HepG2 (cell line): ENCODE results near the gene CTXN1. TPM values are rescaled to one million over a fixed set of nuclear protein-coding genes. Genes with fewer than 3 reads are reported as not detected.

ENCODE experiments used
- ATAC-seq: fragments of 200-7000 bp; cut with Tn5 transposase; 3 replicates; pipeline ENCODE4 v1.9.1; 2020; ENCODE audit warnings: mild to moderate bottlenecking, moderate library complexity
- BruUV-seq: library from RNA; stranded (reverse); fragments of 400-500 nt; replicated peaks from 2 replicates; lab custom pipeline; 2021; lab: Mats Ljungman, UMichigan
- CTCF ChIA-PET: fragments of 300-600 bp; formaldehyde crosslinking; extraction: SDS; loops from one replicate; lab custom pipeline; 2021; ENCODE audit warnings: low total read pairs, inconsistent platforms, low intra/inter-chr PET ratio; lab: Yijun Ruan, JAX
- POLR2A ChIA-PET: fragments of 350-600 bp; sonication (Branson Sonifier 250); formaldehyde crosslinking; loops from one replicate; lab custom pipeline; 2020; ENCODE audit warnings: antibody characterized with exemption, inconsistent platforms; lab: Yijun Ruan, JAX
- DNase-seq: peaks from one replicate; pipeline ENCODE4 v3.0.0-alpha.2; 2015; ENCODE audit warnings: low spot score
- FAIRE-seq: peaks from 3 replicates; lab custom pipeline; 2011; peaks lifted over from hg19 to GRCh38; lab: Jason Lieb, UNC
- H2AFZ ChIP-seq: one replicate; pipeline ENCODE4 v1.6.1; 2011; ENCODE audit warnings: low read length, inconsistent platforms
- H3K27ac ChIP-seq: fragments of 300-600 bp; 3 replicates; pipeline ENCODE4 v1.8.0; 2011; ENCODE audit warnings: mixed run types, mild to moderate bottlenecking, mixed read lengths, low read length, inconsistent platforms; ENCODE audit not compliant: insufficient read depth; ENCODE audit errors: extremely low read length
- H3K27me3 ChIP-seq, 2 experiments: fragments of 200-600 bp in 1 of 2; 2 replicates in 1 of 2; 3 replicates in 1 of 2; pipeline versions ENCODE4 v1.6.0 to v1.8.0; 2011; ENCODE audit warnings: low read length in 2 of 2, mild to moderate bottlenecking in 2 of 2, moderate library complexity in 2 of 2, inconsistent platforms in 1 of 2; ENCODE audit not compliant: insufficient read depth in 2 of 2, control insufficient read depth in 1 of 2
- H3K36me3 ChIP-seq, 2 experiments: fragments of 200-600 bp in 1 of 2; replicated peaks in 1 of 2; 2 replicates in 1 of 2; 3 replicates in 1 of 2; pipeline versions ENCODE4 v1.5.1 to v1.8.0; 2011; ENCODE audit warnings: low read length in 2 of 2, inconsistent platforms in 1 of 2; ENCODE audit not compliant: insufficient read depth in 2 of 2, control insufficient read depth in 1 of 2
- H3K4me1 ChIP-seq: 2 replicates; pipeline ENCODE4 v1.5.1; 2012; ENCODE audit warnings: low read length, inconsistent platforms; ENCODE audit not compliant: insufficient read depth
- H3K4me2 ChIP-seq: 2 replicates; pipeline ENCODE4 v1.6.0; 2011; ENCODE audit warnings: low read depth, low read length, inconsistent platforms
- H3K4me3 ChIP-seq, 3 experiments: fragments of 200-600 bp in 1 of 3; sonication (generic), shearing (Covaris generic) in 1 of 3; replicated peaks in 1 of 3; 2 replicates each; pipeline ENCODE4 v1.5.1; 2011 to 2016; ENCODE audit warnings: low read length in 3 of 3, inconsistent platforms in 2 of 3, low read depth in 2 of 3, mild to moderate bottlenecking in 2 of 3, control low read depth in 1 of 3, mixed read lengths in 1 of 3; ENCODE audit not compliant: insufficient read depth in 1 of 3
- H3K79me2 ChIP-seq: one replicate; pipeline ENCODE4 v1.6.1; 2011; ENCODE audit warnings: low read length, inconsistent platforms; ENCODE audit not compliant: insufficient read depth
- H3K9ac ChIP-seq: 2 replicates; pipeline ENCODE4 v1.6.0; 2011; ENCODE audit warnings: mild to moderate bottlenecking, low read depth, low read length, inconsistent platforms; ENCODE audit not compliant: insufficient read depth
- H3K9me3 ChIP-seq: 2 replicates; pipeline ENCODE4 v1.5.1; 2012; ENCODE audit warnings: mild to moderate bottlenecking, low read length
- H4K20me1 ChIP-seq: 2 replicates; pipeline ENCODE4 v1.6.0; 2011; ENCODE audit warnings: inconsistent platforms, mild to moderate bottlenecking, low read length, moderate library complexity; ENCODE audit not compliant: insufficient read depth
- AGO2 ChIP-seq: fragments of 200-400 bp; formaldehyde crosslinking; optimal IDR thresholded peaks from 2 replicates; pipeline ENCODE3; 2017; ENCODE audit warnings: mild to moderate bottlenecking, low read depth, low read length, moderate library complexity
- CTCF ChIP-seq: sonication (generic); formaldehyde crosslinking; IDR thresholded peaks from 2 replicates; pipeline ENCODE4 v1.5.0; 2020; ENCODE audit warnings: mild to moderate bottlenecking, missing genetic modification reagents, moderate library complexity
- MAFF ChIP-seq: IDR thresholded peaks from 2 replicates; pipeline ENCODE4 v1.6.1; 2011; ENCODE audit warnings: low read depth, low read length, improper control_type of control experiment
- MAFG ChIP-seq: sonication (generic); formaldehyde crosslinking; IDR thresholded peaks from 2 replicates; pipeline ENCODE4 v1.5.1; 2020; ENCODE audit warnings: mild to moderate bottlenecking, missing genetic modification reagents
- MAFK ChIP-seq, 2 experiments: IDR thresholded peaks in 1 of 2; conservative IDR thresholded peaks in 1 of 2; 2 replicates each; pipeline ENCODE4 v1.6.1; 2011; ENCODE audit warnings: improper control_type of control experiment in 2 of 2, low read length in 2 of 2
- MXD1 ChIP-seq: sonication (generic); formaldehyde crosslinking; IDR thresholded peaks from 2 replicates; pipeline ENCODE4 v1.4.0; 2020; ENCODE audit warnings: mild to moderate bottlenecking, missing genetic modification reagents
- RARA ChIP-seq: IDR thresholded peaks from 2 replicates; pipeline ENCODE4 v1.6.1; 2016; ENCODE audit warnings: missing genetic modification reagents, missing compliant biosample characterization
- RBM22 ChIP-seq: fragments of 200-400 bp; formaldehyde crosslinking; optimal IDR thresholded peaks from 2 replicates; pipeline ENCODE3; 2017; ENCODE audit warnings: mild to moderate bottlenecking, low read length, moderate library complexity
- ZBTB38 ChIP-seq: sonication (generic); formaldehyde crosslinking; IDR thresholded peaks from 2 replicates; pipeline ENCODE4 v1.5.1; 2020; ENCODE audit warnings: mild to moderate bottlenecking, missing genetic modification reagents
- ZC3H13 ChIP-seq: sonication (generic); formaldehyde crosslinking; IDR thresholded peaks from 2 replicates; pipeline ENCODE4 v1.8.1; 2023; ENCODE audit warnings: mild to moderate bottlenecking, missing genetic modification reagents, moderate library complexity
- ZNF282 ChIP-seq: fragments of 450-650 bp; IDR thresholded peaks from 2 replicates; pipeline ENCODE4 v1.6.1; 2018; ENCODE audit not compliant: partially characterized antibody
- ZNF572 ChIP-seq: sonication (generic); formaldehyde crosslinking; IDR thresholded peaks from 2 replicates; pipeline ENCODE4 v1.5.1; 2020; ENCODE audit warnings: mild to moderate bottlenecking, missing genetic modification reagents
- ZNF687 ChIP-seq: sonication (generic); formaldehyde crosslinking; IDR thresholded peaks from 2 replicates; pipeline ENCODE4 v1.5.1; 2020; ENCODE audit warnings: mild to moderate bottlenecking, missing genetic modification reagents, moderate library complexity
- ZNF7 ChIP-seq: IDR thresholded peaks from 2 replicates; pipeline ENCODE4 v1.6.1; 2016; ENCODE audit warnings: missing biosample characterization, missing genetic modification reagents
- ZNF777 ChIP-seq: sonication (generic); formaldehyde crosslinking; IDR thresholded peaks from 2 replicates; pipeline ENCODE4 v1.4.0; 2020; ENCODE audit warnings: missing genetic modification reagents
- ZSCAN30 ChIP-seq: sonication (generic); formaldehyde crosslinking; IDR thresholded peaks from 2 replicates; pipeline ENCODE4 v1.5.0; 2020; ENCODE audit warnings: mild to moderate bottlenecking, missing genetic modification reagents
- WGBS: methylation state at CpG from one replicate; pipeline ENCODE4 v1.1.6; 2017; ENCODE audit warnings: low lambda C conversion rate; 5-methylcytosine and 5-hydroxymethylcytosine counted together
- in situ Hi-C: cut with HindIII; loops from 2 replicates; pipeline ENCODE4 v1.10.0; 2017; ENCODE audit warnings: low pct_unique_long_range_greater_than_20kb; ENCODE audit not compliant: extremely low pct_ligation_motif_present
- intact Hi-C: fragments of 100-400 bp; cut with micrococcal nuclease; formaldehyde crosslinking; loops from one replicate; pipeline ENCODE4 v1.10.0; 2022; ENCODE audit not compliant: unreplicated experiment
- polyA plus RNA-seq, 8 experiments: library from polyadenylated mRNA; depleted of rRNA in 3 of 8; stranded (reverse) in 7 of 8; unstranded in 1 of 8; fragments of >200 nt; fragmentation: Illumina TruSeq in 4 of 8; extraction: Trizol in 4 of 8; gene quantifications; 2 replicates each; pipeline versions ENCODE4 v1.2.1 to v1.2.3, GENCODE V29; 2011 to 2016; ENCODE audit warnings: low read depth in 4 of 8, missing spikeins in 1 of 8, mixed read lengths in 1 of 8; ENCODE audit not compliant: insufficient read depth in 1 of 8
- total RNA-seq, 5 experiments: library from RNA; depleted of rRNA; stranded (reverse); fragments of >200 nt; fragmentation: Illumina TruSeq; extraction: Trizol; gene quantifications; 2 replicates each; pipeline ENCODE4 v1.2.3, GENCODE V29; 2016; ENCODE audit warnings: low read depth in 1 of 5
- TF ChIP-seq, protein P1 (sequence below): sonication (generic); formaldehyde crosslinking; IDR thresholded peaks from 2 replicates; pipeline ENCODE4 v1.4.0; 2020; ENCODE audit warnings: missing genetic modification reagents

CTXN1 gene
- total and polyA plus RNA-seq, 2 of the 13 experiments (the other 11 are each of a cell fraction or from before 2014, with no cell fraction given), result 0.11 TPM; not detected in 1

DNA sequence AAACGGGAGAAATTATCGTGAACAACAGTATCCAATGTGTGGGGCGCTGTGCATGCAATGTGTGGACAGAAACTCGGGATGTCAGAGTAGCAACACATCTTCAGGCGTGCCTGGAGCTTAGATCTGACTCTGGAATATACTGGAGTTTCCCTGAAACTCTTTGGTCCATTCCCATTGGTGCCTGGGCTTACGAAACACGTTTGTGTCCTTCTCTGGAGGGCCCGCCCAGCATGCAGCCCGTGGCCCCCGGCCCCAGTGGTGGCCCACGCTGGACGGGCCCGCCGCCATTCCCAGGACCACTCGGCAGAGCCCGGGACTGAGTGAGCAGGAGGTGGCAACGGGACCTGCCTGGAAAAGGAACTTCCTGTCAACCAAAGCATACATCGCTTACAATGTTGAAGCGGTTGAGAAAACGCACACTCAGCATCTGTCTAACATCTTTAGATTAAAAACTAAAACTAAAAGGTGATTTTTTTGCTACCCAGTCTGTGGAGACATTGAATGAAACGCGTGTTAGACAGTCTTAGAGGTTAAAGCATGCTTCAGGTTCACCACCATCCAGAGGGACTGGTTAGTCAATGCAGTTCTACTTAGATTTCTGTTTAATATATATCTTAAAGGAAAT lies 36.8 kb upstream of the CTXN1 start:
- H3K9ac ChIP-seq, result no peak overlapping the region

More for the DNA sequence above, 36.8 kb upstream of the CTXN1 start:
- H4K20me1 ChIP-seq, result no peaks in the 10 kb centered on the region
- ChIA-PET CTCF (no interaction called here), POLR2A (no interaction called here)
- H3K9me3 ChIP-seq, result no peaks in the 10 kb centered on the region
- BruUV-seq, result TSS peak; percentile 33
- H3K27me3 ChIP-seq, result no peaks in the 10 kb centered on the region
- H3K4me1 ChIP-seq, result peaks cover 24% of the 10 kb centered on the region
- no peaks in the 10 kb centered on the region for H3K79me2 ChIP-seq
- ATAC-seq (peak; percentile 29; the same call in 1 of the 3 replicates), FAIRE-seq (peak; percentile 60), DNase-seq (no peak)
- in situ Hi-C loops, result no loop called here
- no peak overlapping the region for H2AFZ ChIP-seq
- TF ChIP-seq MAFK (conservative IDR thresholded peaks at IDR 0.05 in 1 of 2, IDR thresholded peaks at IDR 0.05 in 1 of 2; ENCODE audit: low read length in 2 of 2) (peak; percentile 96 to 97), MXD1 (CRISPR knock-in tag) (no peak), ZNF687 (CRISPR knock-in tag) (peak; percentile 35; the same call in 1 of the 2 replicates), ZC3H13 (no peak), MAFF (peak; percentile 96), ZNF777 (no peak), RARA (no peak), ZNF282 (no peak), ZBTB38 (CRISPR knock-in tag) (peak; percentile 96), RBM22 (peak; percentile 52), AGO2 (peak; percentile 64), ZNF572 (CRISPR knock-in tag) (no peak), CTCF (0 out of 2 replicates have a peak, but pooled peaks have one; percentile 6), MAFG (CRISPR knock-in tag) (0 out of 2 replicates have a peak, but pooled peaks have one; percentile 40), ZSCAN30 (no peak), ZNF7 (CRISPR knock-in tag) (no peak)
- TF ChIP-seq, protein P1, sequence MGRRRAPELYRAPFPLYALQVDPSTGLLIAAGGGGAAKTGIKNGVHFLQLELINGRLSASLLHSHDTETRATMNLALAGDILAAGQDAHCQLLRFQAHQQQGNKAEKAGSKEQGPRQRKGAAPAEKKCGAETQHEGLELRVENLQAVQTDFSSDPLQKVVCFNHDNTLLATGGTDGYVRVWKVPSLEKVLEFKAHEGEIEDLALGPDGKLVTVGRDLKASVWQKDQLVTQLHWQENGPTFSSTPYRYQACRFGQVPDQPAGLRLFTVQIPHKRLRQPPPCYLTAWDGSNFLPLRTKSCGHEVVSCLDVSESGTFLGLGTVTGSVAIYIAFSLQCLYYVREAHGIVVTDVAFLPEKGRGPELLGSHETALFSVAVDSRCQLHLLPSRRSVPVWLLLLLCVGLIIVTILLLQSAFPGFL (CRISPR knock-in tag), result no peak
- 75% methylated on average over 20 of the region's 22 CpGs for WGBS
- H3K4me3 ChIP-seq, result no peak overlapping the region
- H3K36me3 ChIP-seq, result peaks cover 14 to 70% of the 10 kb centered on the region in 2 experiments
- H3K4me2 ChIP-seq, result peak overlapping the region; percentile 36
- intact Hi-C loops, result no loop called here
- peak overlapping the region; percentile 37 for H3K27ac ChIP-seq
